Stimulated activated CD4-positive, alpha-beta T cell treated with anti-CD3 and anti-CD28 coated beads, Interleukin-12 subunit alpha, Interleukin-12 subunit beta, amount 100 ng/mL, for 4 hours (primary cell): ENCODE results near the gene ERBB4.

Experiments
- DNase-seq: peaks from one replicate; pipeline ENCODE4 v3.0.0-alpha.2; 2020

Gene ERBB4

DNA sequence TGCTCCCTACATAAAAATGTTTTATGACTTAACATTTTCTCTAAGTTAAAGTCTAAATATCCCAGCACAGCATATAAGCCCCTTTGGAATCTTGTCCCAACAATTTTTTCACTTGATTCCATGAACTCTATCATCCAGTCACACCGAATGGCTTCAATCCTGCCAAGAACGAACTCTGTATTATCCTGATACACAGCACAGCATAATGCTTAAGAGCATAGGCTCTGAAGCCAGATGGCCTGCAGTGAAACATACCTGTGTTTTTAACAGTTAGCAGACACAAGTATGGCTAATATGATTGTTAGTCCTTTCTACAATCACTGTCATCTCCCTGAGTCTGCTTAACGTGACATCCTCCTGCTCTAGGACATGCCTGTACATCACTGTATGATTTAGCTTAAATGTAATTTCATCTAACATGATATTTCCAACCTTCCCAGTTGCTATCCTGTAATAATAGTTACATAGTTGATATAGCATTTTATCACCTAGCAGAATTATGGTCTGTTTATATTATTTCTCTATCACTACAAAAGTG is 669.5 kb downstream of the ERBB4 start:
- no peak for DNase-seq

- no peak for DNase-seq
These were observed 670.7 kb downstream of the ERBB4 start for GRCh38 chr2:211867845-211868451.

- DNase-seq, result no peak
These were observed 674.3 kb downstream of the ERBB4 start for GRCh38 chr2:211864328-211864727.

DNA sequence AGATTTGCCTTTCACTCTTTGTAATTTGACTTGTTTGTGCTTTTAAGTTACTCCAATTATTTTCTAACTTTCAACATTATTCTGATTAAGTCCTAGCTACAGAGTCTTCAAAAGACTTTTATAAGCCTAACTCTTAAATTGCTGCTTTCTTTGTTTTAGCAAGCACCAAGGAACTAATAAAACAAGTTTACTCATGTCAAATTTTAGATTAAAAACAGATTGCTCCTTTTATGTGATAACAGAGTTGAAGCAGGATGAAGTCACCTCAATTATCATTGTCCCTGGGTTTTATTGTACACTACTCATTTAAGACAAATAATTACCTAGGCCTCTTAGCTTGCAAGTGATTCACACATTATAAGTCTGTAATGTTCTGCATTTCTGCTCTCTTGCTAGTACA is 678.4 kb downstream of the ERBB4 start:
- DNase-seq, result no peak

GRCh38 chr2:211854832-211855231 is 683.8 kb downstream of the ERBB4 start:
- no peak for DNase-seq

DNA sequence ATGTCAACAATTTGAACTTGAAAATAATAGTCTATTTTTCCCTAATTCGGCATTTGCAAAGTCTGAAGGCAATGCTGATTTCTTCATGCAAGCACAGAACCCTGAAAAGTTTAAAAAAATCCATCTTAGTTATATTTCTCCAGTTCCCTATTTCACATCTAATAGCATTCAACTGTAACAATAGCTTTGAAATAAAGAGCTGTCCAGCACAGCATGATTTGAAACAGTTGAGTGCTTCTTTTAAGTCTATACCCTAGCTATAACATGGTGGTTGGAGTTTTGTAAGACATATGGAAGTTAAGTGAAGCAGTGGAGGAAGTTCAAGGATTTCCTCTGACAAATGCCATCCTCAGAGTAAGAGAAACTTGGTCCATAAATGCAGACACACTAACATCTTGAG is 691.9 kb downstream of the ERBB4 start:
- DNase-seq, result no peak

DNA sequence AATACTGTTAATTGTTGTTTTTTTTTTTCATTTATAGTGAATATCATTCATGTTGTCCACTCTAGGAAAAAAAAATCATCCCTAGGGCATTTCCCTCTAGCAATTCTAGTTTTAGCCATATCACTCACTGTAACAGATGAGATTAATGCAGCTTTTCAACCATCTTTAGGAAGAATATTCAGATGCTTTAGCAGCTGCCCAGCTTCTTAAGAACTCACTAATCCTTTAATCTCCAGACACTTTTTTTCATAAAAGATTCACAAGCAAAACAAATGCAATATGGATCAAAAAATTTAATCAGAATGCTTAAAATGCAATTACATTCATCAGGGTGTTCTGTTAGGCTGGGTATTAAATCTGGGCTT is 692.6 kb downstream of the ERBB4 start:
- no peak for DNase-seq

DNA sequence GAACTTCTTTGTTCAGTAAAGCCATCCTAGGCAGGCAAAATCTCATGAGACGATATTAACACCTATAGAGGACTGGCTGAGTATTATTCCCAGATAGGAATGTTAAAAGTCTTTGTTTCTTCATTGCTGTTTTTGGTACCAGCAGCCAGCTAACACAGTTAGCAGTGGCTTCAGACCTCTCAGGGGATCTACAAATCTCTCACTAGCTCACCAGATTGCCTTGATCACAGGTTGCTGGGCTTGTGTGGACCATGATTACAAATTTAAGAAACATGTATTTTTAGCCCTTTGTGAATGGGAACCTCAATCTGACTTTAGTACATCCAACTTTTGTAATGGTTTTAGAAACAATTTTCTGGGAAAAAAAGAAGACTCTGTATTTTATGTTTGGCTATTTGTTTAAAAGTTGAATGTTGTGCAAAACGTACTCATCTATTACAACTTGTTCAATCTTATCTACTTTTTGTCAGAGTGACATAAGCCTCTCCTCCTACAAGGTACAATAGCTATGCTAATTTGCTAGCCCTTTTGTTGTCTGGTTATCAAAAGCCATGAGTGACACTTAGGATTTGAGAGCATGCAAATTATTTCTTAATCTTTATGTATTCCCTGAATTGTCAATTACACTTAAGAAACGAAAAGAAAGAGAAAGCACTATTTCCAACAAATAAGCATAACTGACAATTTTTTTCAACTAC is 693.1 kb downstream of the ERBB4 start:
- no peak for DNase-seq

- DNase-seq, result no peak
These were observed 700.9 kb downstream of the ERBB4 start for GRCh38 chr2:211837706-211838105.

- no peak for DNase-seq
These were observed 701.4 kb downstream of the ERBB4 start for GRCh38 chr2:211837206-211837605.

- DNase-seq, result no peak
These were observed 702.2 kb downstream of the ERBB4 start for GRCh38 chr2:211836409-211836808.

GRCh38 chr2:211835695-211836094 is 702.9 kb downstream of the ERBB4 start:
- no peak for DNase-seq

DNA sequence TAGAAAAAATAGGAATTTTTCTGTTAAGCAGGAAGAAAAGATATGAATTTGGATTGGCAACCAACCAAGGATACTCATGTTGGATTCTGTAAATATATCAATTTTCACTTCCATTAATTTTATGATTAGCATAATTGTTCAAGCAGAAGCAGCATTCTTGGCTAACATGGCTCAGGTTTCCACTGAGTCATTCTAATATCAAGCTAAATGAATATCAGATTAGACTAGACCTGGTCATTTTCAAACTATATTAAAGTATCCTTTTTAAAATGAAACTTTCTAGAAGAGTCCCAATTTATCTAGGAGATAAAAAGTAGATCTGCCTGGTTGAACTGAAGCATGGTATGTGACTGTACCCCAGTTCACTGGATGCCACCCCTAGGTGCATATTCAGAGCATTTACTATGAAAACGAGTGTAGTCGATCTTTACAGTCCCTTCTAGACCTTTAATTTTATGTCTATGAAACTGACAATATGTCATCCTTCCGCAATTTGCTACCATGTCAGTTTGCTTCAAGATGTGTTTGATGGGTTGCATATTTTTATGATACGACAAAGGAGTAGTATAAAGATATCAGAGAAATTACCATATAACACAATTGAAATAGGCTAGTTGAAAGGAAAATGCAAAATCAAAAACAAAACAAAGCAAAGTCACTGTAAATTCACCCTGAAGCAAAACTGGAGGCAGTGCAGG is 704.9 kb downstream of the ERBB4 start:
- no peak for DNase-seq

DNA sequence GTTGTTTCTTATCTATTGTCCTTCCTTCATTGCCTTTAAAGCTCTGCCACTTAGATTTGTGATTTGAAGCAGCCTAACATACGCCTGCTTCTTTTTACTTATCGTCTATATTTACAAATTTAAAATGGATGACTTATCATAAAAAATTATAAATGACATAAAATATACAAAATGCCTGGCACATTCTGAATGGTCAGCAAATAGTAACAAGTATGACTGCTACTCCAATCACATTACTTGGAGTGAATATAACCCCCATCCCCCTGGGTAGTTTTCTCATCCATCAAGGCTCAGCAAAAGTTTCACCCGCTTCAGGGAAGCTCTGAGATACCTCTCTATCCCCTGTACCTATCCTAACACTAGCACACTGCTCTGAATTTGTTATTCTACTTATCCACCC is 708.9 kb downstream of the ERBB4 start:
- no peak for DNase-seq

DNA sequence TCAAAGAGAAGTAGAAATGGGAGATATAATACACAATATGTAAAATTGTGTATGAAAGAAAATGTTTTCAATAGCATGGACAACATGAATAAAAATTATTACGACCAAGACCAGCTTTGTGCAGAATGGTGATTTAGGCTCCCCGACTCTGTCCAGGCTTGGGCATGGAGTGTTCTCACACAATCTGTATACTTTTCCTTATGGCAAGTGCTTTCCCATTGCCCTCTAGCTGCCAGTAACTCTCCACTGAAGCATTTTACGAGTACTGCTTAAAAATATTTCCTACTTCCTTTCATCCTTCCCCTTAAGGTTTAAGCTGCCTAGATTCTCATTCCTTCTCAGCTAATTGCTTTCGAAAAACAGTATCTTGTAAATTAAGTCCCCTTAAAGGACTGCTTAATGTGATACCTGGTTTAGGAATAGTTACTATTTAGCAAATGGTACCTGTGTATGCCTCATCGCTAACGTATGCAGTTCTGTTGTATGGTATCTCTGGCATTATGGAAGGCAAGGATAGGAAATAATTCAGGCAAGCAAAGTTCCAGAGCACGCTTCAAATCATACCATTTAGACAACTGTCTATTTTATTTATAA is 714.6 kb downstream of the ERBB4 start:
- no peak for DNase-seq

- DNase-seq, result no peak
These were observed 715.8 kb downstream of the ERBB4 start for GRCh38 chr2:211822686-211823335.

DNA sequence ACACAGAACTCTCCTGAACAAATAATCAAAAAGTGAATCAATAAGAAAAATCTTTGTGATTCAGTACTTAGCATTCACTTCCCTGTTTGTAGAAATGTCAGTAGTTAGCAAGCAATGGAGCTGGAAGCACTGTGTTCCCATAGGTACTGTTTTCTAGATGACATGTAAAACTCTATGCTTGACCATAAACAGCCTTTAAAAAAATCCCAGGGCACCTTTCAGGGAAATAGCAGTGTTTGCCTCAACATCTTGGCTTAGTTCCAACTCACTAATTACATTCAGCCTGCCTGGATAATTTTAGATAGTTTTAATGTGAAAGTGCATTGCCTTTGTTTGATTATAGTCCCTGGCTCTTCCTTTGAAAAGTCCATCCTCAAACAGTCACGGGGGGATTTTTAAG is 721.8 kb downstream of the ERBB4 start:
- no peak for DNase-seq

DNA sequence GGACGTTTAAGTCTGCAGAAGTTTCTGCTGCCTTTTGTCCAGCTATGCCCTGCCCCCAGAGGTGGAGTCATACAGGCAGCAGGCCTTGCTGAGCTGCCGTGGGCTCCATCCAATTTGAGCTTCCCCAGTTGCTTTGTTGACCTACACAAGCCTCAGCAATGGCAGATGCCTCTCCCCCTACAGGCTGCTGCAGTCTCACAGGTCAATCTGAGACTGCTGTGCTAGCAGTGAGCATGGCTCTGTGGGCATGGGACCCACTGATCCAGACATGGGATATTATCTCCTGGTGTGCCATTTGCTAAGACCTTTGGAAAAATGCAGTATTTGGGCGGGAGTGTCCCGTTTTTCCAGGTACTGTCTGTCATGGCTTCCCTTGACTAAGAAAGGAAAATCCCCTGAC is 726.0 kb downstream of the ERBB4 start:
- DNase-seq, result no peak

- DNase-seq, result no peak
These were observed 735.9 kb downstream of the ERBB4 start for GRCh38 chr2:211802666-211803065.

GRCh38 chr2:211800001-211800400 is 738.6 kb downstream of the ERBB4 start:
- no peak for DNase-seq

DNA sequence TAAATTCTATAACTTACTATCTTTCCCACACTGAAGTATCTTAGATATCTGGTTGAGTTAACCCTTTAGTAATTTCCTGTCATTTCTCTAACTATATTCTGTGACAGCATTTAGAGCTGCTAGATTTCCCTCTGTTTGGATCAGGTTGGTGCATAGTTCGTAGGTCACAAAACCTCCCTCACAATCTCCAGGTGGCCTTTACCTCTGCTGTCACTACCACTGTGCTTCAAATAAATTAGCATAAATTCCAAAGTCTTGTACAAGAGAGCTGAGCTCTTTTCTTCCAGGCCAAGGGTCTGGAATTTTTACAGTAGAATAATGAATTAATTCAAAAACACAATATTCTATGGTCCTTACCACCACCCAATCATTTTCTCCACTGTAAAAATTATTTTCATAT is 739.7 kb downstream of the ERBB4 start:
- DNase-seq, result no peak

GRCh38 chr2:211793690-211794089 is 744.9 kb downstream of the ERBB4 start:
- no peak for DNase-seq

- DNase-seq, result no peak
These were observed 748.6 kb downstream of the ERBB4 start for GRCh38 chr2:211789982-211790381.
